NCI-H69 (cell line): ENCODE data around the gene HLA-DMA.
A peak's percentile ranks its signal among the peaks of the same experiment; 100 is the strongest.

Experiments used
- DNase-seq: peaks from one replicate; lab custom pipeline; 2025; lab: John Stamatoyannopoulos, UW

Gene HLA-DMA

GRCh38 chr6:32932132-32932868 is 20.6 kb downstream of the HLA-DMA start:
- no peak for DNase-seq

DNA sequence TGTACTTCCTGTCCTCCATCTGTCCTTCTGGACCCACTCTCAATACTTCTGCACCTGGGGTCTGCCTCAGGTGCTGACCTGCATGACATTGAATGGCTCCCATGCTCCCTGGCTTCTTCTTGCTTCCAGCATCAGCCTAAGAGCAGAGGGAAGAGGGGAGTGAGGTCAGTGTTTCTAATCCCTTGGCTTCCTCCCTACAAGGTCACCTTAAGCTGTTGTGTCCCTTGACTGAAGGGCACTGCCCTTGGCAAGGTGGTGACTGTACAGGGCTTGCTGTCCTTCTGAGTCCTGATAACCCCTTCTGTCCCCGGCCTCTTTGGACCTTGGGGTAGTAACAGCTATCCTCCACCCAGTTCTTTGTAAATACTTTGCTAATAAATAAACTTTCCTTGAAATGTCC is 21.7 kb downstream of the HLA-DMA start:
- no peak for DNase-seq

GRCh38 chr6:32922083-32922482 is 30.8 kb downstream of the HLA-DMA start:
- DNase-seq = no peak

GRCh38 chr6:32920715-32921114 is 32.2 kb downstream of the HLA-DMA start:
- DNase-seq = no peak

DNA sequence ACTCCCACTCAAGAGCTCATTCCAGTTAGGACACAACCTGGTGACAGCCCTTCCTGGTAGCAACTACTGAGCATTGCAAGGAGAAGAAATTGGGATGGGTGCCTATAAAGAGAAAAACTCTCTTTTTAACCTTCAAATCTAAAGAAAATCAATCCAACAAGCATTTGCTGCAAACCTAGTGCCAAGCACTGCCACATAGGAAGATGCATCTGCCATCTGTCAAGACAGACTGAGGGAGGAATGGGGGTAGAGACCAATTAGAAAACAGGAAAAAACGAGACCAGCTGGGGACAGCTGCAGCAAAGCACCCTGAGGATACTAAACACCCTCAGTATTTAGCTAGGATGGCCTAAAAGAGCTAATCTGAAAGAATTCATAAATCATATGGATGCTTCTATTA is 39.9 kb downstream of the HLA-DMA start:
- DNase-seq = peak; percentile 60

GRCh38 chr6:32908897-32909296 is 44.0 kb downstream of the HLA-DMA start:
- no peak for DNase-seq

DNA sequence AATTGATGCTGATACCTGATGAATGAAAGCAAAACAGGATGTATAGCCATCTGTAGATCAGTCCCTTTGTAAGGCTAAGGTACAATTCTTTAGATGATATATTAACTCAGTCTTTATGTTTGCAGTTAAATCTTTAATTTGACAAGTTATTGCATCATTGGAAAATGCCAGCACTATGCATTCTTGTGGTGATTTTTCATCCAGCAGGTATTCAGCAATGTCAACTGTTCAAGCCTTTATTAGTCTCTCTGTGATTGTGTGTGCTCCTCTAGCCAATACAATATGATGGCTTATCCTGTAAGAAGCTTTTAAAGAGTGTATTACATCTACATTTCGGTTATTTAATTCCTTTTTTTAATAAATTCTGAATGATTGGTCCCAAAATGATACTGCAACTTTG is 46.4 kb downstream of the HLA-DMA start:
- DNase-seq = no peak

DNA sequence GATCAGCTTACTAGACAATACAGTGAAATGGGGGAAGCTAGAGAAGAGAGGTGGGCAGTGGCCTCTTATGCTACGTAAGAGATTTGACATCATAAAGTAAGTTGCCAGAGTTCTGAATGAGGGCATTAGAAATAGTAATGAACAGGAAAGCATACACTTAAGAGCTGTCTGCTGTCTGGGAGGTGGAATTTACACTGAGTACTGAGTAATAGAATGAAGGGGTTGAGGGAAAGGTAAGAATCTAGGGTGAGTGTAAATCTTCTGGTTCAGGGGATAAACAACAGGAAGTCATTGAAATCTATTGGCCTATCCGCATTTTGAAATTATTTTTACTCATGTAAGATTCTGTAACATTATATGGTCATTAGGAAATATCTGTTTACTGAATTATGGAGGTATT is 47.8 kb downstream of the HLA-DMA start:
- DNase-seq = no peak

DNA sequence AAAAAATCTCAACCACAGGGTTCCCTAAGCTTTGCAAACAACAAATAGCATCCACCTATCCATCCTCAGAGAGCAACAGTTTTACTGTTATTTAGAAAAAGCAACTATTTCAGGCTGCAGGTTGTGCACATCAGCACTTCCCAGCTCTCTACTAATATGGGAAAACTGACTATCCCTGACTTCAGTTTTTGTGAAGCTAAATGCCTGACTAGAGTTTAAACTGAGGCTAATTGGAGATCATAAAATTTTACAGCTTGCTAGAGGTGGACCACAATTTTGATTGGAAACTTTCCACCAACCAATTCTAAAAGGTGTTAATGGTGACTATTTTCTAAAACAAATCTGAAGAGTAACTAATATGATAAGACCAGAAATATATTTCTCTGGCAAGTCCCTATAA is 48.9 kb downstream of the HLA-DMA start:
- DNase-seq = no peak
